OCI-M2 (cell line): ENCODE data around the gene EFNA2.
"Not testable (repeated sequence)": the region's sequence is repeated elsewhere in the genome, so short reads cannot be mapped to it uniquely, and the experiment has no call there.

Source experiments
- DNase-seq: peaks from one replicate; lab custom pipeline; 2025; ENCODE audit not compliant: unreplicated experiment; lab: John Stamatoyannopoulos, UW

Gene EFNA2

GRCh38 chr19:1315470-1316166 is 29.9 kb downstream of the EFNA2 start:
- no peak for DNase-seq

GRCh38 chr19:1316466-1316865 is 30.8 kb downstream of the EFNA2 start:
- DNase-seq, result no peak

- DNase-seq, result no peak
These were observed 31.8 kb downstream of the EFNA2 start for GRCh38 chr19:1317274-1318003.

- no peak for DNase-seq
These were observed 33.2 kb downstream of the EFNA2 start for GRCh38 chr19:1318678-1319471.

- not testable (repeated sequence) for DNase-seq
These were observed 34.6 kb downstream of the EFNA2 start for GRCh38 chr19:1320282-1320650.

- DNase-seq, result no peak
These were observed 35.9 kb downstream of the EFNA2 start for GRCh38 chr19:1321539-1321938.

- DNase-seq, result no peak
These were observed 36.7 kb downstream of the EFNA2 start for GRCh38 chr19:1322198-1322981.

GRCh38 chr19:1324249-1324805 is 38.7 kb downstream of the EFNA2 start:
- DNase-seq, result no peak

- no peak for DNase-seq
These were observed 39.3 kb downstream of the EFNA2 start for GRCh38 chr19:1324806-1325567.

GRCh38 chr19:1325568-1326294 is 40.1 kb downstream of the EFNA2 start:
- DNase-seq, result no peak

GRCh38 chr19:1327125-1327524 is 41.5 kb downstream of the EFNA2 start:
- no peak for DNase-seq

- DNase-seq, result not testable (repeated sequence)
These were observed 46.5 kb downstream of the EFNA2 start for GRCh38 chr19:1332208-1332607.

- DNase-seq, result no peak
These were observed 50.5 kb downstream of the EFNA2 start for GRCh38 chr19:1336079-1336684.

- no peak for DNase-seq
These were observed 55.2 kb downstream of the EFNA2 start for GRCh38 chr19:1340681-1341469.

GRCh38 chr19:1343041-1343440 is 57.4 kb downstream of the EFNA2 start:
- no peak for DNase-seq

GRCh38 chr19:1349211-1349610 is 63.5 kb downstream of the EFNA2 start:
- no peak for DNase-seq

- DNase-seq, result no peak
These were observed 65.2 kb downstream of the EFNA2 start for GRCh38 chr19:1350867-1351266.
